B cell (primary cell): ENCODE data around the gene LMO1. TPM values are rescaled to one million over a fixed set of nuclear protein-coding genes. Genes with fewer than 3 reads are reported as not detected.

ENCODE experiments used
- ATAC-seq: fragments of 200-7000 bp; cut with Tn5 transposase; one replicate; pipeline ENCODE4 v1.10.0; 2021; ENCODE audit warnings: low read depth, mild to moderate bottlenecking, moderate number of reproducible peaks, moderate library complexity
- CTCF ChIA-PET: fragments of 350-600 bp; sonication (Branson Sonifier 250); formaldehyde crosslinking; loops from one replicate; lab custom pipeline; 2021; ENCODE audit warnings: antibody characterized with exemption, inconsistent platforms; lab: Charles Lee
- POLR2A ChIA-PET: fragments of 350-600 bp; sonication (Branson Sonifier 250); formaldehyde crosslinking; loops from one replicate; lab custom pipeline; 2021; ENCODE audit warnings: antibody characterized with exemption; lab: Charles Lee
- DNase-seq: peaks from one replicate; pipeline ENCODE4 v3.0.0; 2013
- H2AFZ ChIP-seq: 2 replicates; pipeline ENCODE4 v1.6.1; 2012; ENCODE audit warnings: mild to moderate bottlenecking, low read depth, low read length; ENCODE audit not compliant: insufficient read depth, poor library complexity, severe bottlenecking
- H3K27ac ChIP-seq, 2 donors: 1 replicate in 1 of 2; 2 replicates in 1 of 2; pipeline ENCODE4 v1.5.1; 2012 to 2013; ENCODE audit warnings: low read length in 2 of 2, mild to moderate bottlenecking in 2 of 2, moderate library complexity in 1 of 2
- H3K27me3 ChIP-seq, 4 experiments: fragments of 200-600 bp in 1 of 4; sonication (generic) in 1 of 4; replicated peaks in 1 of 4; 1 replicate in 2 of 4; 2 replicates in 2 of 4; pipeline versions ENCODE4 v1.6.1 to v1.7.0; 2013 to 2016; ENCODE audit warnings: low read length in 3 of 4, mild to moderate bottlenecking in 2 of 4, mixed read lengths in 1 of 4, moderate library complexity in 1 of 4; ENCODE audit not compliant: insufficient read depth in 4 of 4, control insufficient read depth in 3 of 4; ENCODE audit errors: control extremely low read depth in 1 of 4
- H3K36me3 ChIP-seq, 2 experiments: replicated peaks in 1 of 2; 1 replicate in 1 of 2; 2 replicates in 1 of 2; pipeline versions ENCODE4 v1.6.1 to v1.7.1; 2013; ENCODE audit warnings: low read length in 1 of 2; ENCODE audit not compliant: insufficient read depth in 2 of 2, control insufficient read depth in 1 of 2; ENCODE audit errors: control extremely low read depth in 1 of 2, extremely low read depth in 1 of 2
- H3K4me1 ChIP-seq, 2 donors: fragments of 200-600 bp in 1 of 2; sonication (generic) in 1 of 2; 1 replicate in 1 of 2; 2 replicates in 1 of 2; pipeline versions ENCODE4 v1.5.1 to v1.6.1; 2013 to 2017; ENCODE audit warnings: low read length in 2 of 2; ENCODE audit not compliant: control insufficient read depth in 2 of 2, insufficient read depth in 2 of 2
- H3K4me2 ChIP-seq: replicated peaks from 2 replicates; pipeline ENCODE3; 2012; ENCODE audit warnings: mild to moderate bottlenecking, low read depth, low read length; ENCODE audit not compliant: poor library complexity, severe bottlenecking
- H3K4me3 ChIP-seq, 5 experiments: fragments of 200-600 bp in 1 of 5; sonication (generic) in 1 of 5; 1 replicate in 3 of 5; 2 replicates in 2 of 5; pipeline versions ENCODE4 v1.5.1 to v1.7.0; 2011 to 2016; ENCODE audit warnings: low read length in 4 of 5, mild to moderate bottlenecking in 4 of 5, low read depth in 2 of 5, control low read depth in 1 of 5, moderate library complexity in 1 of 5; ENCODE audit not compliant: insufficient read depth in 1 of 5; ENCODE audit errors: control extremely low read depth in 1 of 5, extremely low read depth in 1 of 5
- H3K79me2 ChIP-seq: fragments of 200-600 bp; sonication (generic); one replicate; pipeline ENCODE4 v1.6.0; 2016; ENCODE audit warnings: low read length; ENCODE audit not compliant: control insufficient read depth, insufficient read depth
- H3K9ac ChIP-seq: fragments of 200-600 bp; sonication (generic); 2 replicates; pipeline ENCODE4 v1.6.1; 2017; ENCODE audit warnings: mild to moderate bottlenecking, low read length, moderate library complexity
- H3K9me3 ChIP-seq, 3 donors: one replicate each; pipeline versions ENCODE4 v1.6.1 to v1.7.1; 2013; ENCODE audit warnings: low read length in 2 of 3; ENCODE audit not compliant: control insufficient read depth in 2 of 3, insufficient read depth in 1 of 3; ENCODE audit errors: control extremely low read depth in 1 of 3
- H4K20me1 ChIP-seq: 2 replicates; pipeline ENCODE4 v1.6.0; 2012; ENCODE audit warnings: mild to moderate bottlenecking, low read length; ENCODE audit not compliant: insufficient read depth, control insufficient read depth, poor library complexity, severe bottlenecking
- H3K27ac Mint-ChIP-seq: one replicate; pipeline ENCODE4 v1.8.0; 2021; ENCODE audit warnings: mixed read lengths
- H3K27me3 Mint-ChIP-seq: one replicate; pipeline ENCODE4 v1.8.0; 2021; ENCODE audit warnings: mixed read lengths
- H3K4me1 Mint-ChIP-seq: one replicate; pipeline ENCODE4 v1.8.0; 2021; ENCODE audit warnings: mixed read lengths
- H3K4me3 Mint-ChIP-seq: one replicate; pipeline ENCODE4 v1.8.0; 2021; ENCODE audit warnings: mixed read lengths
- H3K9me3 Mint-ChIP-seq: one replicate; pipeline ENCODE4 v1.8.0; 2022; ENCODE audit warnings: mixed read lengths; ENCODE audit not compliant: insufficient read depth
- CTCF ChIP-seq: fragments of 200-600 bp; IDR thresholded peaks from one replicate; pipeline ENCODE4 v1.8.0; 2022; ENCODE audit warnings: antibody characterized with exemption, mild to moderate bottlenecking
- EZH2 ChIP-seq: IDR thresholded peaks from 2 replicates; pipeline ENCODE4 v1.6.1; 2012; ENCODE audit warnings: borderline replicate concordance, low read depth, mild to moderate bottlenecking, moderate library complexity, low read length; ENCODE audit not compliant: insufficient read depth, poor library complexity, severe bottlenecking
- WGBS: methylation state at CpG from one replicate; pipeline ENCODE4 v1.1.5; 2013; ENCODE audit warnings: missing lambda C conversion rate; ENCODE audit not compliant: insufficient coverage; 5-methylcytosine and 5-hydroxymethylcytosine counted together
- intact Hi-C: fragments of 100-400 bp; cut with micrococcal nuclease; formaldehyde crosslinking; loops from one replicate; pipeline ENCODE4 v1.10.0; 2022
- polyA plus RNA-seq: library from polyadenylated mRNA; depleted of rRNA; stranded (reverse); fragments of >200 nt; gene quantifications from 2 replicates; pipeline ENCODE4 v1.2.3, GENCODE V29; 2012
- total RNA-seq, 2 donors: library from RNA; stranded (reverse); fragments of 120-200 nt in 1 of 2; gene quantifications; 1 replicate in 1 of 2; 2 replicates in 1 of 2; pipeline versions ENCODE4 v1.2.3 to v1.2.4, GENCODE V29; 2013 to 2022

The LMO1 gene
- total and polyA plus RNA-seq, 2 donors (not counting 1 experiment from before 2014, with no cell fraction given): 0.22 TPM; not detected in 1

DNA sequence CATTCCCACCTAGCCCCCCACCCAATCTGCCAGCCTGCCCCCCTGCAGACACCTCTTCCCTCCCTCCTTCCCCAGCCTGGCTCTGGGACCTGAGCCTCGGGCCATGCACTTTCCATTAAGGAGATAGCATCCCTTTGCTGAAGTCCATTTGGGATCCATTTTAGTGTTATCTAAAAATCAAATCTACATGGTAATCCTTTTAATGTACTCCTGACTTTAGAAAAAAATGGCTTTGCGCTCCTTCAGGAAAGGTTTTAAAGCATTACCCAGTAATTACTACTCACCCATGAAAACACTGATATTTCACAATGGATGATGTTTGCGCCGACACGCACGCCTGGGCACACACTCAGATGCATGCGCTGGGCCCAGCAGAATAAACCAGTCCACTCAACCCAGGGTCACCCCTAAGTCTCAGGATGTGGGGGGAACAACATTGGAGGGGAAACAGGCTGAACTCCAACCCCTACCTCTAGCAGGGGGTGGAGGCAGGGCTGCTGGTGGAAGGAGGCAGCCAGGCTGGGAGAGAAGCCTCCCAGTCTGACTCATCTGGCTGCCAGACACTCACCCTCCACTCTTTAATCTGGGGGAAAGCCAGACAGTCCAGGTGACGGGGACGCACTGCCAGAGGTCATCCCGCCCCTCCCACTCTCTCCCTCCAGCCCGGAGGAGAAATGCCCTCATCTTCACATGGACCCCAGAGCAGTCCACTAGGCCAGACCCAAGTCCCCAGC is 29.8 kb downstream of the LMO1 start:
- no peak overlapping the region for H3K4me3 ChIP-seq
- no peak overlapping the region for H2AFZ ChIP-seq
- ChIA-PET CTCF (interaction anchor here (1.0 kb wide), 1 partner anchor 333 kb away, joined by 6 read pairs; no protein-coding TSS in a partner anchor), POLR2A (no interaction called here)
- Mint-ChIP-seq H3K9me3 (no peaks in the 10 kb centered on the region), H3K4me1 (peaks cover 13% of the 10 kb centered on the region), H3K27me3 (peaks cover 4% of the 10 kb centered on the region), H3K27ac (no peak overlapping the region), H3K4me3 (no peak overlapping the region)
- WGBS: 93% methylated on average over 5 of the region's 11 CpGs
- H3K27me3 ChIP-seq: peaks cover 0 to 2% (median 0%) of the 10 kb centered on the region in 4 experiments
- no peak for ATAC-seq
- intact Hi-C loops: no loop called here
- no peaks in the 10 kb centered on the region for H4K20me1 ChIP-seq
- no peaks in the 10 kb centered on the region for H3K9me3 ChIP-seq
- no peaks in the 10 kb centered on the region for H3K36me3 ChIP-seq
- H3K79me2 ChIP-seq: no peaks in the 10 kb centered on the region
- DNase-seq: no peak
- no peak for TF ChIP-seq CTCF
- TF ChIP-seq EZH2: no peak
- H3K9ac ChIP-seq: no peak overlapping the region
- H3K4me1 ChIP-seq: peaks cover 6 to 10% of the 10 kb centered on the region in 2 donors
- no peak overlapping the region for H3K27ac ChIP-seq
- no peak overlapping the region for H3K4me2 ChIP-seq

- Mint-ChIP-seq H3K4me1 (peaks cover 13% of the 10 kb centered on the region), H3K27ac (no peak overlapping the region), H3K27me3 (no peaks in the 10 kb centered on the region), H3K9me3 (no peaks in the 10 kb centered on the region), H3K4me3 (no peak overlapping the region)
- ATAC-seq (no peak), DNase-seq (no peak)
- Histone ChIP-seq H3K27me3 (peaks cover 0 to 2% (median 0%) of the 10 kb centered on the region in 4 experiments), H3K27ac (no peak overlapping the region), H3K9ac (no peak overlapping the region), H3K79me2 (no peaks in the 10 kb centered on the region), H4K20me1 (no peaks in the 10 kb centered on the region), H3K4me3 (no peak overlapping the region), H3K4me2 (no peak overlapping the region), H3K9me3 (no peaks in the 10 kb centered on the region), H3K36me3 (no peaks in the 10 kb centered on the region), H3K4me1 (peaks cover 6 to 10% of the 10 kb centered on the region in 2 donors), H2AFZ (no peak overlapping the region)
- POLR2A ChIA-PET: no interaction called here
- CTCF ChIA-PET: interaction anchor here (1.0 to 1.4 kb wide), 2 partner anchors 11 to 31 kb away, joined by 3 to 4 read pairs; partner anchors contain the start of gene LMO1
- intact Hi-C loops: no loop called here
- WGBS: 83% methylated on average over 8 of the region's 9 CpGs
- TF ChIP-seq CTCF: no peak
- TF ChIP-seq EZH2: no peak
Observed at GRCh38 chr11:8232849-8233606, 30.6 kb downstream of the LMO1 start.
